Trophoblast cell (in vitro differentiated cells and primary cell): ENCODE results near the gene IDH3A.

Experiments used
- DNase-seq, 2 donors: peaks; one replicate each; pipeline ENCODE4 v3.0.0-alpha.2; 2016
- H2AFZ ChIP-seq: 2 replicates; pipeline ENCODE4 v1.6.1; 2013; ENCODE audit warnings: low read length, moderate library complexity, mild to moderate bottlenecking; ENCODE audit not compliant: insufficient read depth, poor library complexity
- H2AK5ac ChIP-seq: 2 replicates; pipeline ENCODE4 v1.6.1; 2013; ENCODE audit warnings: mild to moderate bottlenecking, low read length
- H2BK120ac ChIP-seq: 2 replicates; pipeline ENCODE4 v1.6.1; 2013; ENCODE audit warnings: low read length, mild to moderate bottlenecking, moderate library complexity; ENCODE audit not compliant: insufficient read depth, poor library complexity
- H2BK12ac ChIP-seq: 2 replicates; pipeline ENCODE4 v1.6.1; 2013; ENCODE audit warnings: mild to moderate bottlenecking, low read length, moderate library complexity
- H2BK5ac ChIP-seq: 2 replicates; pipeline ENCODE4 v1.6.1; 2013; ENCODE audit warnings: low read length, low read depth, moderate library complexity, mild to moderate bottlenecking; ENCODE audit not compliant: poor library complexity
- H3K14ac ChIP-seq: 2 replicates; pipeline ENCODE4 v1.6.1; 2013; ENCODE audit warnings: mild to moderate bottlenecking, low read length
- H3K18ac ChIP-seq: 2 replicates; pipeline ENCODE4 v1.6.1; 2013; ENCODE audit warnings: mild to moderate bottlenecking, low read length
- H3K23ac ChIP-seq: 2 replicates; pipeline ENCODE4 v1.6.1; 2013; ENCODE audit warnings: low read length
- H3K27ac ChIP-seq: 2 replicates; pipeline ENCODE4 v1.5.1; 2013; ENCODE audit warnings: low read depth, mild to moderate bottlenecking, inconsistent platforms, low read length, moderate library complexity
- H3K27me3 ChIP-seq: 2 replicates; pipeline ENCODE4 v1.6.1; 2013; ENCODE audit warnings: inconsistent platforms, mild to moderate bottlenecking, low read length, moderate library complexity; ENCODE audit not compliant: insufficient read depth
- H3K36me3 ChIP-seq, 2 experiments: 1 replicate in 1 of 2; 2 replicates in 1 of 2; pipeline ENCODE4 v1.6.1; 2013; ENCODE audit warnings: low read length in 2 of 2, mild to moderate bottlenecking in 2 of 2, moderate library complexity in 1 of 2; ENCODE audit not compliant: insufficient read depth in 2 of 2, control insufficient read depth in 1 of 2
- H3K4ac ChIP-seq: 2 replicates; pipeline ENCODE4 v1.6.1; 2013; ENCODE audit warnings: low read depth, mild to moderate bottlenecking, low read length, moderate library complexity
- H3K4me1 ChIP-seq, 2 experiments: 1 replicate in 1 of 2; 2 replicates in 1 of 2; pipeline ENCODE4 v1.6.1; 2013; ENCODE audit warnings: low read length in 2 of 2, mild to moderate bottlenecking in 2 of 2, moderate library complexity in 1 of 2; ENCODE audit not compliant: insufficient read depth in 2 of 2, control insufficient read depth in 1 of 2
- H3K4me2 ChIP-seq: 2 replicates; pipeline ENCODE4 v1.6.1; 2013; ENCODE audit warnings: inconsistent platforms, mild to moderate bottlenecking, low read length, moderate library complexity
- H3K4me3 ChIP-seq: 2 replicates; pipeline ENCODE4 v1.5.1; 2013; ENCODE audit warnings: mild to moderate bottlenecking, low read depth, low read length, inconsistent platforms
- H3K79me1 ChIP-seq: one replicate; pipeline ENCODE4 v1.6.1; 2013; ENCODE audit warnings: low read length
- H3K79me2 ChIP-seq: 2 replicates; pipeline ENCODE4 v1.6.1; 2013; ENCODE audit warnings: low read length, mild to moderate bottlenecking; ENCODE audit not compliant: control insufficient read depth, insufficient read depth, poor library complexity
- H3K9ac ChIP-seq: 2 replicates; pipeline ENCODE4 v1.6.1; 2013; ENCODE audit warnings: mild to moderate bottlenecking, low read length
- H3K9me3 ChIP-seq: 2 replicates; pipeline ENCODE4 v1.6.1; 2013; ENCODE audit warnings: low read depth, mild to moderate bottlenecking, control low read depth, inconsistent platforms, low read length; ENCODE audit not compliant: insufficient read depth
- H4K12ac ChIP-seq: 2 replicates; pipeline ENCODE4 v1.6.1; 2013; ENCODE audit warnings: low read depth, mild to moderate bottlenecking, low read length, moderate library complexity
- H4K8ac ChIP-seq: 2 replicates; pipeline ENCODE4 v1.6.1; 2013; ENCODE audit warnings: low read depth, mild to moderate bottlenecking, low read length, moderate library complexity
- H4K91ac ChIP-seq: one replicate; pipeline ENCODE4 v1.6.1; 2013; ENCODE audit warnings: low read depth, mild to moderate bottlenecking, low read length, moderate library complexity
- WGBS: extraction: QIAGEN DNeasy Blood & Tissue Kit; methylation state at CpG from one replicate; pipeline ENCODE4 v1.1.7; 2013; ENCODE audit warnings: missing lambda C conversion rate; ENCODE audit not compliant: insufficient read length, insufficient coverage; ENCODE audit errors: extremely low coverage; 5-methylcytosine and 5-hydroxymethylcytosine counted together

IDH3A gene

DNA sequence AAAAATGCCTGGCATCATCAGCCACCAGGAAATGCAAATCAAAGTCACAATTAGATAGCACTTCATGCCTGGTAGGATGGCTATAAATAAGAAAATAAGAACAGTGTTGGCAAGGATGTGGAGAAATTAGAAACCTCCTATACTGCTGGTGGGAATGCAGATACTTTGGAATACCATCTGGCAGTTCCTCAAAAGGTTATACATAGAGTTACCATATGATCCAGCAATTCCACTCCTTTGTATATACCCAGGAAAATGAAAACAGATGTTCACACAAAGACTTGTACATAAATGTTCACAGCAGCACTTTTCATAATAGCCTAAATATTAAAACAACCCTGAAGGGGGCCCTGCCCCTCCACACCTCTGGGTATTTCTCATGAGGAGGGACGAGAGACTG, 71.6 kb downstream of the IDH3A start:
- no peak overlapping the region for H2BK5ac ChIP-seq
- DNase-seq: no peak
- H3K27me3 ChIP-seq: no peaks in the 10 kb centered on the region
- no peak overlapping the region for H3K9ac ChIP-seq
- H2BK12ac ChIP-seq: no peak overlapping the region
- H4K8ac ChIP-seq: no peak overlapping the region
- H3K79me1 ChIP-seq: no peaks in the 10 kb centered on the region
- WGBS: no CpG with 5 or more reads among the region's 1 CpG
- H3K27ac ChIP-seq: no peak overlapping the region
- H3K4me2 ChIP-seq: no peak overlapping the region
- H3K79me2 ChIP-seq: no peaks in the 10 kb centered on the region
- no peak overlapping the region for H4K12ac ChIP-seq
- no peak overlapping the region for H3K4me3 ChIP-seq
- H2BK120ac ChIP-seq: no peak overlapping the region
- no peaks in the 10 kb centered on the region for H3K9me3 ChIP-seq
- no peak overlapping the region for H2AK5ac ChIP-seq
- no peaks in the 10 kb centered on the region for H3K4me1 ChIP-seq
- H3K14ac ChIP-seq: no peak overlapping the region
- no peaks in the 10 kb centered on the region for H3K36me3 ChIP-seq
- no peak overlapping the region for H3K18ac ChIP-seq
- H3K4ac ChIP-seq: no peak overlapping the region
- no peak overlapping the region for H2AFZ ChIP-seq
- H3K23ac ChIP-seq: no peak overlapping the region
- no peak overlapping the region for H4K91ac ChIP-seq
